ENCODE measurements around the gene TYW3.

GRCh38 chr1:74790453-74790852 lies 57.5 kb downstream of the TYW3 start:
- TF ChIP-seq CTCF (IDR thresholded peaks at IDR 0.05): no peak
- TF ChIP-seq CREB1 (CRISPR knock-in tag; IDR thresholded peaks at IDR 0.05): no peak
